ENCODE measurements around the gene LYPD6B.

LYPD6B gene

GRCh38 chr2:149080971-149081370 is 42.5 kb downstream of the LYPD6B start:
- no peak overlapping the region for H2AFZ ChIP-seq (ENCODE audit: low read length)
- H3K36me3 ChIP-seq (replicated peaks; ENCODE audit: insufficient read depth, low read length): no peaks in the 10 kb centered on the region
- H3K9ac ChIP-seq (ENCODE audit: low read length): no peak overlapping the region
- H3K27ac ChIP-seq (ENCODE audit: low read length): no peak overlapping the region
- no peak for DNase-seq
- no peaks in the 10 kb centered on the region for H3K9me2 ChIP-seq (replicated peaks; ENCODE audit: insufficient read depth, low read length)
- H3K79me2 ChIP-seq (ENCODE audit: low read length): no peaks in the 10 kb centered on the region
- no peaks in the 10 kb centered on the region for H3K27me3 ChIP-seq (replicated peaks; ENCODE audit: insufficient read depth, low read length)
- no peaks in the 10 kb centered on the region for H4K20me1 ChIP-seq (ENCODE audit: insufficient read depth, low read length)
- H3K9me3 ChIP-seq (replicated peaks; ENCODE audit: insufficient read depth, low read length): no peaks in the 10 kb centered on the region
- no peak overlapping the region for H3K4me2 ChIP-seq (ENCODE audit: low read depth, low read length)
- H3K4me3 ChIP-seq (ENCODE audit: low read length): no peak overlapping the region
- H3K4me1 ChIP-seq (ENCODE audit: low read length): no peaks in the 10 kb centered on the region
- H3F3A ChIP-seq (ENCODE audit: insufficient read depth, low read length): no peaks in the 10 kb centered on the region
- no peak for TF ChIP-seq EZH2phosphoT487 (IDR thresholded peaks at IDR 0.05; ENCODE audit: low read length)

- Histone ChIP-seq H3K27me3 (replicated peaks; ENCODE audit: insufficient read depth, low read length) (no peaks in the 10 kb centered on the region), H3F3A (ENCODE audit: insufficient read depth, low read length) (no peaks in the 10 kb centered on the region), H3K36me3 (replicated peaks; ENCODE audit: insufficient read depth, low read length) (no peaks in the 10 kb centered on the region), H3K9ac (ENCODE audit: low read length) (no peak overlapping the region), H3K9me2 (replicated peaks; ENCODE audit: insufficient read depth, low read length) (no peaks in the 10 kb centered on the region), H3K79me2 (ENCODE audit: low read length) (no peaks in the 10 kb centered on the region), H3K4me1 (ENCODE audit: low read length) (no peaks in the 10 kb centered on the region), H4K20me1 (ENCODE audit: insufficient read depth, low read length) (no peaks in the 10 kb centered on the region), H3K27ac (ENCODE audit: low read length) (no peak overlapping the region), H3K4me2 (ENCODE audit: low read depth, low read length) (no peak overlapping the region), H2AFZ (ENCODE audit: low read length) (no peak overlapping the region), H3K4me3 (ENCODE audit: low read length) (no peak overlapping the region), H3K9me3 (replicated peaks; ENCODE audit: insufficient read depth, low read length) (no peaks in the 10 kb centered on the region)
- TF ChIP-seq CTCF (IDR thresholded peaks at IDR 0.05; ENCODE audit: low read length): no peak
- no peak for TF ChIP-seq EZH2phosphoT487 (IDR thresholded peaks at IDR 0.05; ENCODE audit: low read length)
- no peak for TF ChIP-seq EZH2 (optimal IDR thresholded peaks at IDR 0.05; ENCODE audit: low read depth, low read length)
- no peak for DNase-seq
Measured at GRCh38 chr2:149082079-149082478, 43.6 kb downstream of the LYPD6B start.

GRCh38 chr2:149082735-149083134 is 44.2 kb downstream of the LYPD6B start:
- Histone ChIP-seq H4K20me1 (ENCODE audit: insufficient read depth, low read length) (no peaks in the 10 kb centered on the region), H3K4me2 (ENCODE audit: low read depth, low read length) (no peak overlapping the region), H3K9ac (ENCODE audit: low read length) (no peak overlapping the region), H3K27me3 (replicated peaks; ENCODE audit: insufficient read depth, low read length) (no peaks in the 10 kb centered on the region), H3K4me3 (ENCODE audit: low read length) (no peak overlapping the region), H3K36me3 (replicated peaks; ENCODE audit: insufficient read depth, low read length) (no peaks in the 10 kb centered on the region), H3K9me2 (replicated peaks; ENCODE audit: insufficient read depth, low read length) (no peaks in the 10 kb centered on the region), H3K79me2 (ENCODE audit: low read length) (no peaks in the 10 kb centered on the region), H2AFZ (ENCODE audit: low read length) (no peak overlapping the region), H3F3A (ENCODE audit: insufficient read depth, low read length) (no peaks in the 10 kb centered on the region), H3K9me3 (replicated peaks; ENCODE audit: insufficient read depth, low read length) (no peaks in the 10 kb centered on the region), H3K27ac (ENCODE audit: low read length) (no peak overlapping the region), H3K4me1 (ENCODE audit: low read length) (no peaks in the 10 kb centered on the region)
- TF ChIP-seq CTCF (IDR thresholded peaks at IDR 0.05; ENCODE audit: low read length) (no peak), EZH2 (optimal IDR thresholded peaks at IDR 0.05; ENCODE audit: low read depth, low read length) (no peak), EZH2phosphoT487 (IDR thresholded peaks at IDR 0.05; ENCODE audit: low read length) (no peak)
- no peak for DNase-seq

GRCh38 chr2:149084924-149085795 is 46.7 kb downstream of the LYPD6B start:
- Histone ChIP-seq H3K4me2 (ENCODE audit: low read depth, low read length) (no peak overlapping the region), H2AFZ (ENCODE audit: low read length) (no peak overlapping the region), H3K9me3 (replicated peaks; ENCODE audit: insufficient read depth, low read length) (no peaks in the 10 kb centered on the region), H3K9ac (ENCODE audit: low read length) (no peak overlapping the region), H3K4me3 (ENCODE audit: low read length) (no peak overlapping the region), H4K20me1 (ENCODE audit: insufficient read depth, low read length) (no peaks in the 10 kb centered on the region), H3K9me2 (replicated peaks; ENCODE audit: insufficient read depth, low read length) (no peaks in the 10 kb centered on the region), H3F3A (ENCODE audit: insufficient read depth, low read length) (no peaks in the 10 kb centered on the region), H3K4me1 (ENCODE audit: low read length) (no peaks in the 10 kb centered on the region), H3K27me3 (replicated peaks; ENCODE audit: insufficient read depth, low read length) (no peaks in the 10 kb centered on the region), H3K27ac (ENCODE audit: low read length) (no peak overlapping the region), H3K79me2 (ENCODE audit: low read length) (no peaks in the 10 kb centered on the region), H3K36me3 (replicated peaks; ENCODE audit: insufficient read depth, low read length) (no peaks in the 10 kb centered on the region)
- no peak for DNase-seq
- no peak for TF ChIP-seq EZH2phosphoT487 (IDR thresholded peaks at IDR 0.05; ENCODE audit: low read length)
- TF ChIP-seq EZH2 (optimal IDR thresholded peaks at IDR 0.05; ENCODE audit: low read depth, low read length): no peak
- TF ChIP-seq CTCF (IDR thresholded peaks at IDR 0.05; ENCODE audit: low read length): no peak
